GM19238 (cell line): Measurements from ENCODE around the gene C9orf43.
"Not testable (repeated sequence)": the region's sequence is repeated elsewhere in the genome, so short reads cannot be mapped to it uniquely, and the experiment has no call there.

Source experiments
- DNase-seq: peaks from one replicate; pipeline ENCODE4 v3.0.0; 2011; ENCODE audit warnings: low spot score; ENCODE audit not compliant: insufficient read length

C9orf43 gene

GRCh38 chr9:113381441-113381840 lies 29.1 kb upstream of the C9orf43 start:
- not testable (repeated sequence) for DNase-seq

GRCh38 chr9:113381909-113382411 lies 28.6 kb upstream of the C9orf43 start:
- no peak for DNase-seq

- no peak for DNase-seq
Observed at GRCh38 chr9:113386571-113387393, 23.8 kb upstream of the C9orf43 start.

GRCh38 chr9:113387560-113388230 lies 22.9 kb upstream of the C9orf43 start:
- DNase-seq: no peak

- no peak for DNase-seq
Observed at GRCh38 chr9:113388833-113389232, 21.7 kb upstream of the C9orf43 start.

- no peak for DNase-seq
Observed at GRCh38 chr9:113389451-113389850, 21.1 kb upstream of the C9orf43 start.

GRCh38 chr9:113390192-113390960 lies 20.2 kb upstream of the C9orf43 start:
- DNase-seq: no peak

GRCh38 chr9:113391917-113392316 lies 18.6 kb upstream of the C9orf43 start:
- DNase-seq: no peak

GRCh38 chr9:113393281-113393680 lies 17.3 kb upstream of the C9orf43 start:
- DNase-seq: no peak

GRCh38 chr9:113395000-113395861 lies 15.3 kb upstream of the C9orf43 start:
- no peak for DNase-seq

- no peak for DNase-seq
Observed at GRCh38 chr9:113397203-113397631, 13.3 kb upstream of the C9orf43 start.

- no peak for DNase-seq
Observed at GRCh38 chr9:113398796-113399195, 11.8 kb upstream of the C9orf43 start.

GRCh38 chr9:113399646-113400200 lies 10.8 kb upstream of the C9orf43 start:
- no peak for DNase-seq

- DNase-seq: peak; percentile 96
Observed at GRCh38 chr9:113401027-113401792, 9.3 kb upstream of the C9orf43 start, which contains the start of gene ALAD. TSS of gene ALAD (minus strand) at chr9:113401284. CDS start at chr9:113393559, 7,725 bp downstream.

GRCh38 chr9:113403646-113404045 lies 6.9 kb upstream of the C9orf43 start:
- no peak for DNase-seq

GRCh38 chr9:113406353-113406752 lies 4.2 kb upstream of the C9orf43 start:
- DNase-seq: not testable (repeated sequence)

GRCh38 chr9:113406873-113407511 lies 3.6 kb upstream of the C9orf43 start:
- DNase-seq: peak; percentile 27

- DNase-seq: no peak
Observed at GRCh38 chr9:113409481-113409880, 1.1 kb upstream of the C9orf43 start.

- no peak for DNase-seq
Observed at GRCh38 chr9:113409883-113410206, 702 bp upstream of the C9orf43 start.
